ENCODE data around the gene COL11A1.

Gene COL11A1

GRCh38 chr1:103106426-103107341 lies 1.6 kb downstream of the COL11A1 start:
- Histone ChIP-seq H3K27ac (ENCODE audit: low read depth, low read length) (peak overlapping the region; percentile 4), H2BK15ac (replicated peaks; ENCODE audit: low read depth) (no peak overlapping the region)
- WGBS (ENCODE audit: extremely low coverage, insufficient coverage, low lambda C conversion rate) = no CpG with 5 or more reads among the region's 23 CpGs

DNA sequence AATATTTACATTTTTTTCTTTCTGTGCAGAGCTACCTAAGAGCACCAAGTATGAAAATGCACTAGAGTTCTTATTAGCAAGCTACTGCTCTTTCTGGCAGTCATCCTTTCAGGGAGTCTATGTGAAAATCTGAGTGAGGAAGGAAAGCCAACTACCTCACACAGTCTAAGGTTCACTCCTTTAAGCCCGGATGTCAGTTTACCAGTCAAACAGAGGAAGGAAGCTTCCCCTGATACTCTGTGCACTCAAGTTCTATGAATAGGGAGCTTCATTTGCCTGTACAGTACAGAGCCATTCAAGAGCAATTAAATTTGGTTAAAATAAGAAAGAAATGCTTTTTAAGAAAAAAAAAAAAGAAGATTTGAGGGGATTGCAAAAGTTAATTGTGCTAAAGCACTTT lies 6.9 kb downstream of the COL11A1 start:
- H3K79me2 ChIP-seq (ENCODE audit: control insufficient read depth, insufficient read depth, low read length) = no peaks in the 10 kb centered on the region
- no peak overlapping the region for H3K27ac ChIP-seq (ENCODE audit: low read depth, low read length)
- no peak overlapping the region for H2BK15ac ChIP-seq (replicated peaks; ENCODE audit: low read depth)
- no CpG with 5 or more reads among the region's 1 CpG for WGBS (ENCODE audit: extremely low coverage, insufficient coverage, low lambda C conversion rate)
- H4K5ac ChIP-seq (ENCODE audit: low read length) = no peak overlapping the region
- no peak overlapping the region for H3K56ac ChIP-seq (ENCODE audit: low read length)
- H3K4ac ChIP-seq (ENCODE audit: low read depth, low read length) = no peak overlapping the region
- no peak overlapping the region for H3K23ac ChIP-seq (ENCODE audit: low read length)
- no peak for DNase-seq
- no peak overlapping the region for H2BK5ac ChIP-seq (ENCODE audit: low read length)
- H2AK5ac ChIP-seq (ENCODE audit: low read length) = no peak overlapping the region
- no peaks in the 10 kb centered on the region for H3K4me1 ChIP-seq (ENCODE audit: control insufficient read depth, low read depth, low read length)
- no peak overlapping the region for H3K18ac ChIP-seq (ENCODE audit: low read length)
- no peak overlapping the region for H4K8ac ChIP-seq (ENCODE audit: low read depth, low read length)
- no peak overlapping the region for H3K4me3 ChIP-seq (ENCODE audit: low read length)
- no peaks in the 10 kb centered on the region for H3K36me3 ChIP-seq (ENCODE audit: control insufficient read depth, insufficient read depth, low read length)
- no peaks in the 10 kb centered on the region for H3K27me3 ChIP-seq (ENCODE audit: insufficient read depth, low read length, poor library complexity)
- no peaks in the 10 kb centered on the region for H3K79me1 ChIP-seq (ENCODE audit: low read length)
- no peak overlapping the region for H3K9ac ChIP-seq (ENCODE audit: low read length)
- no peak overlapping the region for H2BK120ac ChIP-seq (ENCODE audit: low read depth, low read length)
- H3K4me2 ChIP-seq (ENCODE audit: low read length) = no peak overlapping the region

More at GRCh38 chr1:103106426-103107341, 1.6 kb downstream of the COL11A1 start:
- peak overlapping the region; percentile 42 for H3K56ac ChIP-seq (ENCODE audit: low read length)
- H3K79me1 ChIP-seq (ENCODE audit: low read length) = no peaks in the 10 kb centered on the region
- no peaks in the 10 kb centered on the region for H3K36me3 ChIP-seq (ENCODE audit: control insufficient read depth, insufficient read depth, low read length)
- H2AK5ac ChIP-seq (ENCODE audit: low read length) = no peak overlapping the region
- H3K23ac ChIP-seq (ENCODE audit: low read length) = no peak overlapping the region
- H3K9ac ChIP-seq (ENCODE audit: low read length) = peak overlapping the region; percentile 59
- H2BK5ac ChIP-seq (ENCODE audit: low read length) = no peak overlapping the region
- no peak overlapping the region for H2BK120ac ChIP-seq (ENCODE audit: low read depth, low read length)
- no peaks in the 10 kb centered on the region for H3K4me1 ChIP-seq (ENCODE audit: control insufficient read depth, low read depth, low read length)
- H3K4ac ChIP-seq (ENCODE audit: low read depth, low read length) = no peak overlapping the region
- DNase-seq = peak; percentile 88
- H3K27me3 ChIP-seq (ENCODE audit: insufficient read depth, low read length, poor library complexity) = no peaks in the 10 kb centered on the region
- H4K5ac ChIP-seq (ENCODE audit: low read length) = no peak overlapping the region
- peak overlapping the region; percentile 49 for H3K4me3 ChIP-seq (ENCODE audit: low read length)
- no peak overlapping the region for H4K8ac ChIP-seq (ENCODE audit: low read depth, low read length)
- H3K4me2 ChIP-seq (ENCODE audit: low read length) = peak overlapping the region; percentile 80
- H3K18ac ChIP-seq (ENCODE audit: low read length) = no peak overlapping the region
- H3K79me2 ChIP-seq (ENCODE audit: control insufficient read depth, insufficient read depth, low read length) = no peaks in the 10 kb centered on the region

DNA sequence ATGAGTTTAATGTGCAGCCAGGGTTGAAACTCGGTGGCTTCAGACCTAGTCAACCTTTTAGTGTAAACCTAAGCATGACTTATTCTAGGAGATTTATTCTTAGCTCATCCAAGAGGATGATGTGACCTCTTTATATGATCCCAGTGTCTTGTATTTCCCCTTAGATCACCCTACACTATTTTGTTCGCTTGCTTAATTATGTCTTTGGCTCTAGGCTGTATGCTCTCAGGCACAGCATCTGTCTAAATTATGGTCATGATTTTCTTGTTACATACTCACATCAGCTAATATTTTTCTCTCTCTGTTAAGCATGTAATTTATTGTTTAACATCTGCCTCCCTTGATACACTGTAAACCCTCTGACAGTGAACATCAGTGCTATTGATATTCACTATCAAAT lies 19.1 kb downstream of the COL11A1 start:
- Histone ChIP-seq H3K56ac (ENCODE audit: low read length) (no peak overlapping the region), H3K27me3 (ENCODE audit: insufficient read depth, low read length, poor library complexity) (no peaks in the 10 kb centered on the region), H3K4ac (ENCODE audit: low read depth, low read length) (no peak overlapping the region), H3K27ac (ENCODE audit: low read depth, low read length) (no peak overlapping the region), H3K4me1 (ENCODE audit: control insufficient read depth, low read depth, low read length) (no peaks in the 10 kb centered on the region), H2BK5ac (ENCODE audit: low read length) (no peak overlapping the region), H3K36me3 (ENCODE audit: control insufficient read depth, insufficient read depth, low read length) (no peaks in the 10 kb centered on the region), H3K4me2 (ENCODE audit: low read length) (no peak overlapping the region), H3K79me1 (ENCODE audit: low read length) (no peaks in the 10 kb centered on the region), H4K5ac (ENCODE audit: low read length) (no peak overlapping the region), H3K79me2 (ENCODE audit: control insufficient read depth, insufficient read depth, low read length) (peaks cover 4% of the 10 kb centered on the region), H3K4me3 (ENCODE audit: low read length) (no peak overlapping the region), H4K8ac (ENCODE audit: low read depth, low read length) (no peak overlapping the region), H2BK120ac (ENCODE audit: low read depth, low read length) (no peak overlapping the region), H3K18ac (ENCODE audit: low read length) (no peak overlapping the region), H2AK5ac (ENCODE audit: low read length) (no peak overlapping the region), H2BK15ac (replicated peaks; ENCODE audit: low read depth) (no peak overlapping the region), H3K9ac (ENCODE audit: low read length) (no peak overlapping the region), H3K23ac (ENCODE audit: low read length) (no peak overlapping the region)
- no CpG with 5 or more reads among the region's 2 CpGs for WGBS (ENCODE audit: extremely low coverage, insufficient coverage, low lambda C conversion rate)
- no peak for DNase-seq

DNA sequence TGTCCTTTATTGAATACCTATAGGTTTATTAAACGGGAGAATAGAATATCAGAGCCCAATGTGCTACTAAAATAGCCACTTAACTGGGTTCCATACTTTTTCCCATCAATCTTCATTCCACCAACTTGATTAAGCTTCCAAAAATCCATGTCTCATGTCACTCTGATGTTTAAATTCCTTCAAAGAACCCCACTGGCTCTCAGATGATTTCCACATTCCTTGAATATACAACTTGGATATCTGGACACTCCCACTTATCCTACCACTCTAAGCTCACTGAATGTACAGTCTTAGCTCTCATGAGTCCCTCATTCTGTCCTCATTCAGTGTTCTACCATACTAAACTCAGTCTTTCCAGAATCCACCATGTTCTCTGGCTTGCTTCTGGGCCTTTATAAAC lies 21.1 kb downstream of the COL11A1 start:
- no peak overlapping the region for H3K4me2 ChIP-seq (ENCODE audit: low read length)
- no peaks in the 10 kb centered on the region for H3K36me3 ChIP-seq (ENCODE audit: control insufficient read depth, insufficient read depth, low read length)
- no peak overlapping the region for H3K4ac ChIP-seq (ENCODE audit: low read depth, low read length)
- no peak overlapping the region for H3K4me3 ChIP-seq (ENCODE audit: low read length)
- no peak overlapping the region for H3K23ac ChIP-seq (ENCODE audit: low read length)
- H4K8ac ChIP-seq (ENCODE audit: low read depth, low read length) = no peak overlapping the region
- H3K4me1 ChIP-seq (ENCODE audit: control insufficient read depth, low read depth, low read length) = no peaks in the 10 kb centered on the region
- no peak overlapping the region for H3K27ac ChIP-seq (ENCODE audit: low read depth, low read length)
- H2AK5ac ChIP-seq (ENCODE audit: low read length) = no peak overlapping the region
- H4K5ac ChIP-seq (ENCODE audit: low read length) = no peak overlapping the region
- no peaks in the 10 kb centered on the region for H3K79me1 ChIP-seq (ENCODE audit: low read length)
- H3K27me3 ChIP-seq (ENCODE audit: insufficient read depth, low read length, poor library complexity) = no peaks in the 10 kb centered on the region
- no peak overlapping the region for H3K18ac ChIP-seq (ENCODE audit: low read length)
- DNase-seq = no peak
- no peaks in the 10 kb centered on the region for H3K79me2 ChIP-seq (ENCODE audit: control insufficient read depth, insufficient read depth, low read length)
- H3K56ac ChIP-seq (ENCODE audit: low read length) = no peak overlapping the region
- no peak overlapping the region for H2BK5ac ChIP-seq (ENCODE audit: low read length)
- H3K9ac ChIP-seq (ENCODE audit: low read length) = no peak overlapping the region
- no CpG with 5 or more reads among the region's 1 CpG for WGBS (ENCODE audit: extremely low coverage, insufficient coverage, low lambda C conversion rate)
- H2BK15ac ChIP-seq (replicated peaks; ENCODE audit: low read depth) = no peak overlapping the region
- no peak overlapping the region for H2BK120ac ChIP-seq (ENCODE audit: low read depth, low read length)

DNA sequence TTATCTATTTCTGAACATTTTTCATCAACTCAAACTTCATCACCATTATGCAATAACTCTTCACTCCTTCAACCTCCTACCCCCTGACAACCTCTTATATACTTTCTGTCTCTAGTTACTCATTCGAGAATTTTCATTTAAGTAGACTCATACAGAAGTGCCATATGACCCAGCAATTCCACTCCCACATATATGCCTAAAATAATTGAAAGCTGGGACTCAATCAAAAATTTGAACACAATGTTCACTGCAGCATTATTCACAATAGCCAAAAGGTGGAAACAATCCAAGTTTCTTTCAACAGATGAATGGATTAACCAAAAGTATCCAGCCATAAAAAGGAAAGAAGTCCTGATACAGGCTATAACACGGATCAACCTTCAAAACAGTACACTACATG lies 24.1 kb downstream of the COL11A1 start:
- H3K79me2 ChIP-seq (ENCODE audit: control insufficient read depth, insufficient read depth, low read length) = no peaks in the 10 kb centered on the region
- H4K8ac ChIP-seq (ENCODE audit: low read depth, low read length) = no peak overlapping the region

More for the DNA sequence above, 24.1 kb downstream of the COL11A1 start:
- no peaks in the 10 kb centered on the region for H3K79me1 ChIP-seq (ENCODE audit: low read length)
- no peak for DNase-seq
- no peak overlapping the region for H2BK120ac ChIP-seq (ENCODE audit: low read depth, low read length)
- no peak overlapping the region for H3K9ac ChIP-seq (ENCODE audit: low read length)
- no peak overlapping the region for H2BK5ac ChIP-seq (ENCODE audit: low read length)
- H3K4me1 ChIP-seq (ENCODE audit: control insufficient read depth, low read depth, low read length) = no peaks in the 10 kb centered on the region
- no peak overlapping the region for H3K27ac ChIP-seq (ENCODE audit: low read depth, low read length)
- no peak overlapping the region for H3K4ac ChIP-seq (ENCODE audit: low read depth, low read length)
- no peak overlapping the region for H4K5ac ChIP-seq (ENCODE audit: low read length)
- H3K56ac ChIP-seq (ENCODE audit: low read length) = no peak overlapping the region
- no peak overlapping the region for H3K18ac ChIP-seq (ENCODE audit: low read length)
- H3K4me3 ChIP-seq (ENCODE audit: low read length) = no peak overlapping the region
- no peaks in the 10 kb centered on the region for H3K27me3 ChIP-seq (ENCODE audit: insufficient read depth, low read length, poor library complexity)
- no peaks in the 10 kb centered on the region for H3K36me3 ChIP-seq (ENCODE audit: control insufficient read depth, insufficient read depth, low read length)
- no peak overlapping the region for H2BK15ac ChIP-seq (replicated peaks; ENCODE audit: low read depth)
- WGBS (ENCODE audit: extremely low coverage, insufficient coverage, low lambda C conversion rate) = no CpG with 5 or more reads among the region's 2 CpGs
- no peak overlapping the region for H3K4me2 ChIP-seq (ENCODE audit: low read length)
- no peak overlapping the region for H3K23ac ChIP-seq (ENCODE audit: low read length)
- no peak overlapping the region for H2AK5ac ChIP-seq (ENCODE audit: low read length)

All from mesendoderm (in vitro differentiated cells).